HEK293 (cell line): ENCODE data around the gene TMC4.
A peak's percentile ranks its signal among the peaks of the same experiment; 100 is the strongest.

ENCODE experiments used
- HOXD13 ChIP-seq: sonication (generic); formaldehyde crosslinking; IDR thresholded peaks from 2 replicates; pipeline ENCODE4 v1.8.0; 2022; ENCODE audit warnings: missing genetic modification reagents, borderline replicate concordance
- IKZF3 ChIP-seq: fragments of 450-650 bp; IDR thresholded peaks from 2 replicates; pipeline ENCODE4 v1.5.0; 2018; ENCODE audit warnings: missing biosample characterization, mild to moderate bottlenecking, missing genetic modification characterization, moderate library complexity
- MYNN ChIP-seq: fragments of 450-650 bp; formaldehyde crosslinking; IDR thresholded peaks from 2 replicates; pipeline ENCODE4 v1.5.1; 2016; ENCODE audit warnings: missing biosample characterization, missing genetic modification characterization, borderline replicate concordance
- REPIN1 ChIP-seq: fragments of 450-650 bp; formaldehyde crosslinking; IDR thresholded peaks from 2 replicates; pipeline ENCODE4 v1.5.1; 2017; ENCODE audit warnings: missing biosample characterization, missing genetic modification characterization, low read depth
- ZBTB17 ChIP-seq: fragments of 450-650 bp; formaldehyde crosslinking; IDR thresholded peaks from 2 replicates; pipeline ENCODE4 v1.5.1; 2016; ENCODE audit warnings: missing biosample characterization, missing genetic modification characterization
- ZBTB21 ChIP-seq: fragments of 450-650 bp; formaldehyde crosslinking; IDR thresholded peaks from 2 replicates; pipeline ENCODE4 v1.5.1; 2017; ENCODE audit warnings: missing biosample characterization, missing genetic modification characterization
- ZFHX2 ChIP-seq: fragments of 450-650 bp; formaldehyde crosslinking; conservative IDR thresholded peaks from 2 replicates; pipeline ENCODE4 v1.5.1; 2016; ENCODE audit warnings: missing biosample characterization, missing genetic modification characterization
- ZNF10 ChIP-seq: fragments of 450-650 bp; formaldehyde crosslinking; IDR thresholded peaks from 2 replicates; pipeline ENCODE4 v1.5.1; 2017; ENCODE audit warnings: missing biosample characterization, missing genetic modification characterization
- ZNF133 ChIP-seq: fragments of 450-650 bp; formaldehyde crosslinking; IDR thresholded peaks from 2 replicates; pipeline ENCODE4 v1.5.1; 2016; ENCODE audit warnings: missing biosample characterization, missing genetic modification characterization
- ZNF138 ChIP-seq: fragments of 450-650 bp; formaldehyde crosslinking; IDR thresholded peaks from 2 replicates; pipeline ENCODE4 v1.5.1; 2016; ENCODE audit warnings: missing biosample characterization, missing genetic modification characterization, borderline replicate concordance
- ZNF2 ChIP-seq: fragments of 450-650 bp; formaldehyde crosslinking; IDR thresholded peaks from 2 replicates; pipeline ENCODE4 v1.5.1; 2016; ENCODE audit warnings: missing biosample characterization, missing genetic modification characterization
- ZNF248 ChIP-seq: fragments of 450-650 bp; formaldehyde crosslinking; IDR thresholded peaks from 2 replicates; pipeline ENCODE4 v1.5.1; 2017; ENCODE audit warnings: missing biosample characterization, missing genetic modification characterization
- ZNF274 ChIP-seq, 2 experiments: fragments of 200-500 bp in 1 of 2; fragments of 450-650 bp in 1 of 2; sonication (Bioruptor generic) in 1 of 2; formaldehyde crosslinking in 1 of 2; IDR thresholded peaks; 2 replicates each; pipeline versions ENCODE4 v1.5.1 to v1.6.1; 2014 to 2016; ENCODE audit warnings: borderline replicate concordance in 1 of 2, inconsistent platforms in 1 of 2, low read length in 1 of 2, missing biosample characterization in 1 of 2, missing genetic modification characterization in 1 of 2
- ZNF341 ChIP-seq: fragments of 450-650 bp; formaldehyde crosslinking; IDR thresholded peaks from 2 replicates; pipeline ENCODE4; 2016; ENCODE audit warnings: low read depth, missing biosample characterization, missing genetic modification characterization
- ZNF416 ChIP-seq: fragments of 450-650 bp; formaldehyde crosslinking; IDR thresholded peaks from 2 replicates; pipeline ENCODE4 v1.5.1; 2016; ENCODE audit warnings: missing biosample characterization, missing genetic modification characterization
- ZNF555 ChIP-seq: fragments of 450-650 bp; formaldehyde crosslinking; conservative IDR thresholded peaks from 2 replicates; pipeline ENCODE4 v1.5.1; 2017; ENCODE audit warnings: missing biosample characterization, mild to moderate bottlenecking, missing genetic modification characterization, inconsistent platforms
- ZNF596 ChIP-seq: fragments of 450-650 bp; IDR thresholded peaks from 2 replicates; pipeline ENCODE4 v1.5.0; 2018; ENCODE audit warnings: missing biosample characterization, mild to moderate bottlenecking, missing genetic modification characterization, moderate library complexity
- ZNF600 ChIP-seq: fragments of 450-650 bp; formaldehyde crosslinking; IDR thresholded peaks from 2 replicates; pipeline ENCODE4 v1.5.1; 2016; ENCODE audit warnings: missing biosample characterization, missing genetic modification characterization
- ZNF626 ChIP-seq: fragments of 450-650 bp; sonication (Bioruptor Pico); formaldehyde crosslinking; IDR thresholded peaks from 2 replicates; pipeline ENCODE4 v1.5.1; 2018; ENCODE audit warnings: missing biosample characterization, missing genetic modification characterization, inconsistent platforms
- ZNF76 ChIP-seq: fragments of 450-650 bp; formaldehyde crosslinking; IDR thresholded peaks from 2 replicates; pipeline ENCODE4; 2016; ENCODE audit warnings: low read depth, missing biosample characterization, missing genetic modification characterization, borderline replicate concordance
- ZSCAN16 ChIP-seq: fragments of 450-650 bp; formaldehyde crosslinking; IDR thresholded peaks from 2 replicates; pipeline ENCODE4 v1.5.1; 2016; ENCODE audit warnings: missing biosample characterization, missing genetic modification characterization
- ZSCAN30 ChIP-seq: fragments of 450-650 bp; IDR thresholded peaks from 2 replicates; pipeline ENCODE4 v1.5.1; 2018; ENCODE audit warnings: missing biosample characterization, mild to moderate bottlenecking, missing genetic modification characterization, moderate library complexity
- TF ChIP-seq, protein P1 (sequence below): fragments of 450-650 bp; formaldehyde crosslinking; IDR thresholded peaks from 2 replicates; pipeline ENCODE4 v1.5.1; 2016; ENCODE audit warnings: missing biosample characterization, missing genetic modification characterization, borderline replicate concordance
- TF ChIP-seq, protein P2 (sequence below): fragments of 450-650 bp; IDR thresholded peaks from 2 replicates; pipeline ENCODE4 v1.5.1; 2018; ENCODE audit warnings: missing biosample characterization, mild to moderate bottlenecking, missing genetic modification characterization
- TF ChIP-seq, protein P3 (sequence below): fragments of 450-650 bp; formaldehyde crosslinking; IDR thresholded peaks from 2 replicates; pipeline ENCODE4 v1.5.1; 2016; ENCODE audit warnings: missing biosample characterization, missing genetic modification characterization
- TF ChIP-seq, protein P4 (sequence below): fragments of 450-650 bp; formaldehyde crosslinking; IDR thresholded peaks from 2 replicates; pipeline ENCODE4 v1.5.1; 2016; ENCODE audit warnings: missing biosample characterization, missing genetic modification characterization

The TMC4 gene

DNA sequence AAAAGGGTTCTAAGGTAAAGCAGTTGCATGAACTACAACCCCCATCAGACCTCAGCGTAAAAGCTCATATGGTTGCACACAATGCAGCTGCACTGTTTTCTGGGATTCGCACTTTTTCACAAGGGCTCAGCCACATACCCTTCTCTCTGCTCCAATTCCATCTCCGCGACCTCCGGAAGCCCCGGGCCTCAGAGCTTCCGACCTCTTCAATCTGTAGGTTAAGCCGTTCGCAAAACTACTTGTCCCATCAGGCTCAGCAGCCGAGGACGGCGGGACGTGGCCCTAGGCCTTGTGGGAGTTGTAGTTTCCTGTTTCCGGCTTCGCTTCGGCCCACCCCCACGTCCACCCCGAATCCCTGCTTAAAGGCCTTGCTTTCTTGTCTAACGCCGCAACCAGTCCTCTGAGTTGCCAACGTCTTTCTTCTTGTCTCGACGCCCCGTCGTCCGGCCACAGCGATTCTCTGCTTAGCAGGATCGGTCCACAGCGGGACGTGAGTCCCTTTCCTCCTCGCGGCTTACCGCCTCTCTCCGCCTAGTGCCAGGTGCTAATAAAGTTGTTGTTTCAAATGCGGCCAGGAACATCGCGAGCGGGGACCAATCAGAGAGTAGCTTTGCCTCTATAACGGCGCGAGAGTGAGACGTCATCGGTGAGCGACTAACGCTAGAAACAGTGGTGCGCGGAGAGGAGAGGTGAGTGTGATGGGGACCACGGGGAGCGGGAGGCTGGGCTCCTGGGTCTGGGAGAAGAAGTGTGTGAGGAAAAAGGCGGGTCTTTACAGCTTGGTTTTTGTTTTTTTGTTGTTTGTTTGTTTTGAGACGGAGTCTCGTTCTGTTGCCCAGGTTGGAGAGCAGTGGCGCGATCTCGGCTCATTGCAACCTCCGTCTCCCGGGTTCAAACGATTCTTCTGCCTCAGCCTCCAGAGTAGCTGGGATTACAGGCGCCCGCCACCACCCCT lies 57.6 kb downstream of the TMC4 start, which contains the start of the genes PRPF31 and TFPT (continued):
- TF ChIP-seq ZNF600 (tag by site-specific recombination), result 0 out of 2 replicates have a peak, but pooled peaks have one; percentile 57
- TF ChIP-seq, protein P1, sequence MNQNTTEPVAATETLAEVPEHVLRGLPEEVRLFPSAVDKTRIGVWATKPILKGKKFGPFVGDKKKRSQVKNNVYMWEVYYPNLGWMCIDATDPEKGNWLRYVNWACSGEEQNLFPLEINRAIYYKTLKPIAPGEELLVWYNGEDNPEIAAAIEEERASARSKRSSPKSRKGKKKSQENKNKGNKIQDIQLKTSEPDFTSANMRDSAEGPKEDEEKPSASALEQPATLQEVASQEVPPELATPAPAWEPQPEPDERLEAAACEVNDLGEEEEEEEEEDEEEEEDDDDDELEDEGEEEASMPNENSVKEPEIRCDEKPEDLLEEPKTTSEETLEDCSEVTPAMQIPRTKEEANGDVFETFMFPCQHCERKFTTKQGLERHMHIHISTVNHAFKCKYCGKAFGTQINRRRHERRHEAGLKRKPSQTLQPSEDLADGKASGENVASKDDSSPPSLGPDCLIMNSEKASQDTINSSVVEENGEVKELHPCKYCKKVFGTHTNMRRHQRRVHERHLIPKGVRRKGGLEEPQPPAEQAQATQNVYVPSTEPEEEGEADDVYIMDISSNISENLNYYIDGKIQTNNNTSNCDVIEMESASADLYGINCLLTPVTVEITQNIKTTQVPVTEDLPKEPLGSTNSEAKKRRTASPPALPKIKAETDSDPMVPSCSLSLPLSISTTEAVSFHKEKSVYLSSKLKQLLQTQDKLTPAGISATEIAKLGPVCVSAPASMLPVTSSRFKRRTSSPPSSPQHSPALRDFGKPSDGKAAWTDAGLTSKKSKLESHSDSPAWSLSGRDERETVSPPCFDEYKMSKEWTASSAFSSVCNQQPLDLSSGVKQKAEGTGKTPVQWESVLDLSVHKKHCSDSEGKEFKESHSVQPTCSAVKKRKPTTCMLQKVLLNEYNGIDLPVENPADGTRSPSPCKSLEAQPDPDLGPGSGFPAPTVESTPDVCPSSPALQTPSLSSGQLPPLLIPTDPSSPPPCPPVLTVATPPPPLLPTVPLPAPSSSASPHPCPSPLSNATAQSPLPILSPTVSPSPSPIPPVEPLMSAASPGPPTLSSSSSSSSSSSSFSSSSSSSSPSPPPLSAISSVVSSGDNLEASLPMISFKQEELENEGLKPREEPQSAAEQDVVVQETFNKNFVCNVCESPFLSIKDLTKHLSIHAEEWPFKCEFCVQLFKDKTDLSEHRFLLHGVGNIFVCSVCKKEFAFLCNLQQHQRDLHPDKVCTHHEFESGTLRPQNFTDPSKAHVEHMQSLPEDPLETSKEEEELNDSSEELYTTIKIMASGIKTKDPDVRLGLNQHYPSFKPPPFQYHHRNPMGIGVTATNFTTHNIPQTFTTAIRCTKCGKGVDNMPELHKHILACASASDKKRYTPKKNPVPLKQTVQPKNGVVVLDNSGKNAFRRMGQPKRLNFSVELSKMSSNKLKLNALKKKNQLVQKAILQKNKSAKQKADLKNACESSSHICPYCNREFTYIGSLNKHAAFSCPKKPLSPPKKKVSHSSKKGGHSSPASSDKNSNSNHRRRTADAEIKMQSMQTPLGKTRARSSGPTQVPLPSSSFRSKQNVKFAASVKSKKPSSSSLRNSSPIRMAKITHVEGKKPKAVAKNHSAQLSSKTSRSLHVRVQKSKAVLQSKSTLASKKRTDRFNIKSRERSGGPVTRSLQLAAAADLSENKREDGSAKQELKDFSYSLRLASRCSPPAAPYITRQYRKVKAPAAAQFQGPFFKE (tag by site-specific recombination), result no peak
- TF ChIP-seq ZNF341 (tag by site-specific recombination), result no peak
- TF ChIP-seq, protein P2, sequence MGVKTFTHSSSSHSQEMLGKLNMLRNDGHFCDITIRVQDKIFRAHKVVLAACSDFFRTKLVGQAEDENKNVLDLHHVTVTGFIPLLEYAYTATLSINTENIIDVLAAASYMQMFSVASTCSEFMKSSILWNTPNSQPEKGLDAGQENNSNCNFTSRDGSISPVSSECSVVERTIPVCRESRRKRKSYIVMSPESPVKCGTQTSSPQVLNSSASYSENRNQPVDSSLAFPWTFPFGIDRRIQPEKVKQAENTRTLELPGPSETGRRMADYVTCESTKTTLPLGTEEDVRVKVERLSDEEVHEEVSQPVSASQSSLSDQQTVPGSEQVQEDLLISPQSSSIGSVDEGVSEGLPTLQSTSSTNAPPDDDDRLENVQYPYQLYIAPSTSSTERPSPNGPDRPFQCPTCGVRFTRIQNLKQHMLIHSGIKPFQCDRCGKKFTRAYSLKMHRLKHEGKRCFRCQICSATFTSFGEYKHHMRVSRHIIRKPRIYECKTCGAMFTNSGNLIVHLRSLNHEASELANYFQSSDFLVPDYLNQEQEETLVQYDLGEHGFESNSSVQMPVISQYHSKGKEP, result 0 out of 2 replicates have a peak, but pooled peaks have one; percentile 15
- no peak for TF ChIP-seq ZNF274 (IDR thresholded peaks at IDR 0.05; ENCODE audit: low read length)
- TF ChIP-seq ZNF274 (tag by site-specific recombination; IDR thresholded peaks at IDR 0.05; ENCODE audit: borderline replicate concordance), result no peak
- peak; percentile 97 for TF ChIP-seq ZSCAN30 (tag by site-specific recombination)
- TF ChIP-seq ZNF555 (tag by site-specific recombination), result no peak
- TF ChIP-seq ZNF626 (tag by site-specific recombination), result no peak
- peak; percentile 60; the same call in 1 of the 2 replicates for TF ChIP-seq ZBTB21 (tag by site-specific recombination)
- TF ChIP-seq, protein P3, sequence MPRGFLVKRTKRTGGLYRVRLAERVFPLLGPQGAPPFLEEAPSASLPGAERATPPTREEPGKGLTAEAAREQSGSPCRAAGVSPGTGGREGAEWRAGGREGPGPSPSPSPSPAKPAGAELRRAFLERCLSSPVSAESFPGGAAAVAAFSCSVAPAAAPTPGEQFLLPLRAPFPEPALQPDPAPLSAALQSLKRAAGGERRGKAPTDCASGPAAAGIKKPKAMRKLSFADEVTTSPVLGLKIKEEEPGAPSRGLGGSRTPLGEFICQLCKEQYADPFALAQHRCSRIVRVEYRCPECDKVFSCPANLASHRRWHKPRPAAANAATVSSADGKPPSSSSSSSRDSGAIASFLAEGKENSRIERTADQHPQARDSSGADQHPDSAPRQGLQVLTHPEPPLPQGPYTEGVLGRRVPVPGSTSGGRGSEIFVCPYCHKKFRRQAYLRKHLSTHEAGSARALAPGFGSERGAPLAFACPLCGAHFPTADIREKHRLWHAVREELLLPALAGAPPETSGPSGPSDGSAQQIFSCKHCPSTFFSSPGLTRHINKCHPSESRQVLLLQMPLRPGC (tag by site-specific recombination), result peak; percentile 77
- TF ChIP-seq ZNF248 (tag by site-specific recombination), result no peak
- peak; percentile 100 for TF ChIP-seq HOXD13 (CRISPR knock-in tag)
- TF ChIP-seq ZNF138 (tag by site-specific recombination), result no peak
- TF ChIP-seq ZFHX2 (tag by site-specific recombination), result peak; percentile 86
- TF ChIP-seq ZNF133 (tag by site-specific recombination), result no peak
- no peak for TF ChIP-seq ZNF596 (tag by site-specific recombination)
- TF ChIP-seq ZBTB17, result peak; percentile 98
- TF ChIP-seq ZSCAN16 (tag by site-specific recombination), result no peak
- TF ChIP-seq, protein P4, sequence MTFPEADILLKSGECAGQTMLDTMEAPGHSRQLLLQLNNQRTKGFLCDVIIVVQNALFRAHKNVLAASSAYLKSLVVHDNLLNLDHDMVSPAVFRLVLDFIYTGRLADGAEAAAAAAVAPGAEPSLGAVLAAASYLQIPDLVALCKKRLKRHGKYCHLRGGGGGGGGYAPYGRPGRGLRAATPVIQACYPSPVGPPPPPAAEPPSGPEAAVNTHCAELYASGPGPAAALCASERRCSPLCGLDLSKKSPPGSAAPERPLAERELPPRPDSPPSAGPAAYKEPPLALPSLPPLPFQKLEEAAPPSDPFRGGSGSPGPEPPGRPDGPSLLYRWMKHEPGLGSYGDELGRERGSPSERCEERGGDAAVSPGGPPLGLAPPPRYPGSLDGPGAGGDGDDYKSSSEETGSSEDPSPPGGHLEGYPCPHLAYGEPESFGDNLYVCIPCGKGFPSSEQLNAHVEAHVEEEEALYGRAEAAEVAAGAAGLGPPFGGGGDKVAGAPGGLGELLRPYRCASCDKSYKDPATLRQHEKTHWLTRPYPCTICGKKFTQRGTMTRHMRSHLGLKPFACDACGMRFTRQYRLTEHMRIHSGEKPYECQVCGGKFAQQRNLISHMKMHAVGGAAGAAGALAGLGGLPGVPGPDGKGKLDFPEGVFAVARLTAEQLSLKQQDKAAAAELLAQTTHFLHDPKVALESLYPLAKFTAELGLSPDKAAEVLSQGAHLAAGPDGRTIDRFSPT, result no peak
- no peak for TF ChIP-seq IKZF3 (tag by site-specific recombination)
- TF ChIP-seq ZNF76 (tag by site-specific recombination), result peak; percentile 100
- peak; percentile 97 for TF ChIP-seq ZNF2 (tag by site-specific recombination)
- TF ChIP-seq ZNF10, result peak; percentile 87
- peak; percentile 44; the same call in 1 of the 2 replicates for TF ChIP-seq MYNN (tag by site-specific recombination)
- TF ChIP-seq REPIN1, result peak; percentile 66; the same call in 1 of the 2 replicates
- no peak for TF ChIP-seq ZNF416 (tag by site-specific recombination)
